Tibial artery (tissue), 4 donors: ENCODE data around the gene CCBE1.

ENCODE experiments used
- DNase-seq, 2 donors: peaks; one replicate each; pipeline ENCODE4 v3.0.0-alpha.2; 2019
- H3K27ac ChIP-seq, 2 donors: fragments of 200-600 bp; sonication (generic) in 1 of 2; 1 replicate in 1 of 2; 2 replicates in 1 of 2; pipeline ENCODE4 v1.5.1; 2018 to 2019; ENCODE audit warnings: mild to moderate bottlenecking in 1 of 2
- H3K27me3 ChIP-seq, 2 donors: fragments of 200-600 bp; sonication (generic) in 1 of 2; one replicate each; pipeline versions ENCODE4 v1.5.1 to v1.6.0; 2016 to 2019
- H3K36me3 ChIP-seq, 3 donors: fragments of 200-600 bp; sonication (generic) in 2 of 3; one replicate each; pipeline ENCODE4 v1.5.1; 2016 to 2019; ENCODE audit warnings: mild to moderate bottlenecking in 2 of 3
- H3K4me1 ChIP-seq, 4 donors: fragments of 200-600 bp; sonication (generic) in 2 of 4; 1 replicate in 3 of 4; 2 replicates in 1 of 4; pipeline ENCODE4 v1.5.1; 2016 to 2019
- H3K4me3 ChIP-seq, 2 donors: fragments of 200-600 bp; sonication (generic) in 1 of 2; 1 replicate in 1 of 2; 2 replicates in 1 of 2; pipeline ENCODE4 v1.5.1; 2018 to 2019; ENCODE audit warnings: mild to moderate bottlenecking in 2 of 2
- H3K9me3 ChIP-seq, 3 donors: fragments of 200-600 bp; sonication (generic) in 1 of 3; one replicate each; pipeline ENCODE4 v1.5.1; 2016 to 2019
- CTCF ChIP-seq, 2 experiments: fragments of 200-600 bp in 1 of 2; fragments of 450-650 bp in 1 of 2; IDR thresholded peaks; one replicate each; pipeline ENCODE4 v1.5.1; 2017 to 2019; ENCODE audit warnings: antibody characterized with exemption in 2 of 2, mild to moderate bottlenecking in 1 of 2, moderate library complexity in 1 of 2
- intact Hi-C: fragments of 100-400 bp; cut with DNase I; formaldehyde crosslinking; loops from one replicate; pipeline ENCODE4 v1.15.0; 2023; ENCODE audit warnings: low total_unique reads

The CCBE1 gene

GRCh38 chr18:59479776-59480175, 217.4 kb downstream of the CCBE1 start:
- peaks cover 0 to 14% of the 10 kb centered on the region in 2 donors for H3K27me3 ChIP-seq
- no peaks in the 10 kb centered on the region for H3K9me3 ChIP-seq
- intact Hi-C loops, result loop anchor here (10.0 kb wide), 1 partner anchor 1905 kb away; no protein-coding TSS in a partner anchor
- peaks cover 0 to 2% (median 0%) of the 10 kb centered on the region in 4 donors for H3K4me1 ChIP-seq
- no peak for DNase-seq
- no peak overlapping the region for H3K4me3 ChIP-seq
- no peak overlapping the region for H3K27ac ChIP-seq
- TF ChIP-seq CTCF (IDR thresholded peaks at IDR 0.05), result no peak
- no peaks in the 10 kb centered on the region for H3K36me3 ChIP-seq

- Histone ChIP-seq H3K36me3 (no peaks in the 10 kb centered on the region), H3K9me3 (no peaks in the 10 kb centered on the region), H3K4me3 (no peak overlapping the region), H3K27ac (no peak overlapping the region), H3K27me3 (peaks cover 0 to 14% of the 10 kb centered on the region in 2 donors), H3K4me1 (no peaks in the 10 kb centered on the region)
- intact Hi-C loops, result no loop called here
- no peak for TF ChIP-seq CTCF (IDR thresholded peaks at IDR 0.05)
- DNase-seq, result no peak
Measured at GRCh38 chr18:59478591-59478990, 218.6 kb downstream of the CCBE1 start.

GRCh38 chr18:59477849-59478248, 219.4 kb downstream of the CCBE1 start:
- H3K4me1 ChIP-seq, result no peaks in the 10 kb centered on the region
- no peak overlapping the region for H3K4me3 ChIP-seq
- no peaks in the 10 kb centered on the region for H3K9me3 ChIP-seq
- DNase-seq, result no peak
- intact Hi-C loops, result no loop called here
- TF ChIP-seq CTCF (IDR thresholded peaks at IDR 0.05), result no peak
- no peaks in the 10 kb centered on the region for H3K36me3 ChIP-seq
- no peak overlapping the region for H3K27ac ChIP-seq
- H3K27me3 ChIP-seq, result peaks cover 0 to 13% of the 10 kb centered on the region in 2 donors

- H3K27ac ChIP-seq, result no peak overlapping the region
- peaks cover 0 to 3% of the 10 kb centered on the region in 2 donors for H3K27me3 ChIP-seq
- H3K36me3 ChIP-seq, result no peaks in the 10 kb centered on the region
- H3K9me3 ChIP-seq, result no peaks in the 10 kb centered on the region
- no peak overlapping the region for H3K4me3 ChIP-seq
- DNase-seq, result no peak
- no peak for TF ChIP-seq CTCF (IDR thresholded peaks at IDR 0.05)
- intact Hi-C loops, result no loop called here
- no peaks in the 10 kb centered on the region for H3K4me1 ChIP-seq
Measured at GRCh38 chr18:59470561-59471121, 226.6 kb downstream of the CCBE1 start.

- no peak overlapping the region for H3K4me3 ChIP-seq
- intact Hi-C loops, result no loop called here
Measured at GRCh38 chr18:59469463-59470180, 227.6 kb downstream of the CCBE1 start.

More at GRCh38 chr18:59469463-59470180, 227.6 kb downstream of the CCBE1 start:
- DNase-seq, result no peak
- no peak for TF ChIP-seq CTCF (IDR thresholded peaks at IDR 0.05)
- H3K27me3 ChIP-seq, result no peaks in the 10 kb centered on the region
- H3K4me1 ChIP-seq, result no peaks in the 10 kb centered on the region
- H3K27ac ChIP-seq, result no peak overlapping the region
- no peaks in the 10 kb centered on the region for H3K36me3 ChIP-seq
- H3K9me3 ChIP-seq, result no peaks in the 10 kb centered on the region
